ENCODE data around the gene MARK1. TPM values are rescaled to one million over a fixed set of nuclear protein-coding genes. Genes with fewer than 3 reads are reported as not detected.
A peak's percentile ranks its signal among the peaks of the same experiment; 100 is the strongest.

Gene MARK1
- total RNA-seq, 1 donor from 2014 or later: 105 TPM

DNA sequence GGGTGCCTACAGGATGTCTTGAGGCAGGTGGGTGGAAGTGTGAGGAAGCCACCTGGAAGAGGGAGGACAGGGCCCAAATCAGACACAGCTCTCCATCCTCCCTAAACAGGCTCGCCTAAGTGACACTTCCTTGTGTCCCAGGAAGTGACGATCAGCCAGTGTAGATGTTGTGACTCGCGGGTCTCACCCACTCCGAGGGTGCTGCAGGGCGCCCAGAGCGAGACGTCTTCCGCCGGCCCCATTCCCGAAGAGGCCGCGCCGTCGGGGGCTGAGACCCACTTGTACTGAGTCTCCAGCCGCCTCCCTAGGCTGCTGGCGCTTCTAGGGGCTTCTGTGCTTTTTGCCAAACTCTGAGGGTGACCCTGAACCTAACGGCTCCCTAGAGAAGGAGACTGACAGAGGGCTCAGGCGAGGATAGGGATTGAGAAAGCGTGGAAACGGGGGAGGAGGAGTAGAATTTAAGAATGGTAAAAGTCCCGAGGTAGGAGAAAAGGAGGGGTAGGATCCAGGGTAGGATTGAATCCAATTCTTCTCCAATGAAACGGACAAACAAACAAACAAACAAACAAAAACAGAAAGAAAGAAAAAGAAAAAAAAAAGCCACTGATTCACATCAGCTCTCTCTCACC is 543 bp upstream of the MARK1 start:
- Mint-ChIP-seq H3K27me3 (ENCODE audit: unreplicated experiment) (peaks cover 10% of the 10 kb centered on the region), H3K4me1 (ENCODE audit: low read depth, unreplicated experiment) (peaks cover 36% of the 10 kb centered on the region)

GRCh38 chr1:220528679-220529501 is 954 bp downstream of the MARK1 start:
- Mint-ChIP-seq H3K36me3 (ENCODE audit: unreplicated experiment) (peaks cover 6% of the 10 kb centered on the region), H3K9me3 (ENCODE audit: unreplicated experiment) (peaks cover 18% of the 10 kb centered on the region), H3K4me1 (ENCODE audit: low read depth, unreplicated experiment) (peaks cover 28% of the 10 kb centered on the region), H3K27me3 (ENCODE audit: unreplicated experiment) (peaks cover 7% of the 10 kb centered on the region), H3K27ac (ENCODE audit: unreplicated experiment) (peak overlapping the region; percentile 93), H3K4me3 (ENCODE audit: unreplicated experiment) (peak overlapping the region; percentile 96)
- TF ChIP-seq CTCF (IDR thresholded peaks at IDR 0.05; ENCODE audit: partially characterized antibody, unreplicated experiment): no peak
- peak; percentile 55 for DNase-seq

More for the DNA sequence above, 543 bp upstream of the MARK1 start:
- DNase-seq: peak; percentile 36
- no peak for TF ChIP-seq CTCF (IDR thresholded peaks at IDR 0.05; ENCODE audit: partially characterized antibody, unreplicated experiment)
- Mint-ChIP-seq H3K9me3 (ENCODE audit: unreplicated experiment) (peaks cover 16% of the 10 kb centered on the region), H3K36me3 (ENCODE audit: unreplicated experiment) (no peaks in the 10 kb centered on the region), H3K4me3 (ENCODE audit: unreplicated experiment) (peak overlapping the region; percentile 98), H3K27ac (ENCODE audit: unreplicated experiment) (peak overlapping the region; percentile 98)

DNA sequence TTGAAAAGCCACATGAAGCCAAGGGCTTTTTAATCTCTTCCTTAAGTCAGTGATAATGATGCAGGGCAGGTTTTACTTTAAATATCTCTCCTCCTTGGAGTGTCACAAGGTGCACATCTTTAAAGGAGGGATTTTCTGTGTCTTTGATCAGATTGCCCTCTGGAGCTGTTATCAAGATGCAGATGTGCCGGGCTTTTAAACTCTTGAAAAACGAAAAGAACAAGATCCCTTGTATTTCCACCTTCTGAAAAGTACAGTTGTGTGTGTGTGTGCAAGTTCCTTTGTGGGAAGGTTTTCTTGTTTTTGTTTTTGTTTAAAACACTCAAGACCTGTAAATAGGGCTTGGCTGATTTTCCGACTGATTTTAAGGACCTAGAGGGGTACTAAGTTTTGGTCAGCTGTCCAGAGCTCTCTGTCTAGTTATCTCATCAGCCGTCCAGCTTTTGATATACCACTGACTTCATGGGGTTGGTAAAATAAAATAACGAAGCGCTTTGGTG is 1.6 kb downstream of the MARK1 start:
- H3K27ac Mint-ChIP-seq (ENCODE audit: unreplicated experiment): peak overlapping the region; percentile 93
- H3K4me1 Mint-ChIP-seq (ENCODE audit: low read depth, unreplicated experiment): peaks cover 22% of the 10 kb centered on the region
- peaks cover 7% of the 10 kb centered on the region for H3K27me3 Mint-ChIP-seq (ENCODE audit: unreplicated experiment)
- H3K36me3 Mint-ChIP-seq (ENCODE audit: unreplicated experiment): peaks cover 11% of the 10 kb centered on the region
- TF ChIP-seq CTCF (IDR thresholded peaks at IDR 0.05; ENCODE audit: partially characterized antibody, unreplicated experiment): no peak
- peaks cover 18% of the 10 kb centered on the region for H3K9me3 Mint-ChIP-seq (ENCODE audit: unreplicated experiment)
- H3K4me3 Mint-ChIP-seq (ENCODE audit: unreplicated experiment): peak overlapping the region; percentile 96
- no peak for DNase-seq

DNA sequence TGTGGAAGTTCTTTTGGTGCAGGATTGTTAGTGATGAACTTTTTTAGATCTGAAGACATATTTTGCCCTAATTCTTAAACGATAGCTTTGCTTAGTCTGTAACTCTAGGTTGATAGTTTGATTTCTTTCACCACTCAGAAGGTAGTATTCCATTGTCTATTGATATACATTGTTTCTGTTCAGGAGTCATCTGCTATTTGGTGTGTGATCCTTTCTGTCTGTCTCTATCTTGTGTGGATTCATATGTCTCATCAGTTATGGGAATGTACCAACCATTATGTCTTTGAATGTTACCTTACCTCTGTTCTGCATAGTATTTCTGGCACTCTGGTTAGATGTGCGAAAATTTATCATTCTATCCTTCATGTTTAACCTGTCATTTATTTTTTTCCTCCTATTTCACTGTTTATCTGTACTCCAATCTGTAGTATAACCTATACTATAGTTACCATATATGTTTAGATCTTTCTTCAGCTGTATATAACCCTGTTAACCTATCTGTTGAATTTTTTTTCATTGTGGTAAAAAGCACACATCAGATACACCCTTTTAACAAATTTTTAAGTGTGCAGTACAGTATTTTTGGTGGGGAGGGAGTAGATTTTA is 5.7 kb downstream of the MARK1 start:
- H3K27me3 Mint-ChIP-seq (ENCODE audit: unreplicated experiment): peaks cover 4% of the 10 kb centered on the region
- peaks cover 8% of the 10 kb centered on the region for H3K9me3 Mint-ChIP-seq (ENCODE audit: unreplicated experiment)
- peaks cover 8% of the 10 kb centered on the region for H3K4me1 Mint-ChIP-seq (ENCODE audit: low read depth, unreplicated experiment)
- no peak for TF ChIP-seq CTCF (IDR thresholded peaks at IDR 0.05; ENCODE audit: partially characterized antibody, unreplicated experiment)
- peak overlapping the region; percentile 53 for H3K4me3 Mint-ChIP-seq (ENCODE audit: unreplicated experiment)
- no peak overlapping the region for H3K27ac Mint-ChIP-seq (ENCODE audit: unreplicated experiment)
- DNase-seq: no peak
- H3K36me3 Mint-ChIP-seq (ENCODE audit: unreplicated experiment): peaks cover 18% of the 10 kb centered on the region

Data from glutamatergic neuron (in vitro differentiated cells).